Right ventricle myocardium superior (tissue), 1 donor: ENCODE data around the gene CCDC63. TPM values are rescaled to one million over a fixed set of nuclear protein-coding genes. Genes with fewer than 3 reads are reported as not detected.

Source experiments
- ATAC-seq: fragments of 200-7000 bp; cut with Tn5 transposase; one replicate; pipeline ENCODE4 v1.9.1; 2020; ENCODE audit warnings: mild to moderate bottlenecking; ENCODE audit not compliant: poor library complexity
- DNase-seq: peaks from one replicate; pipeline ENCODE4 v3.0.0-alpha.2; 2020
- intact Hi-C: fragments of 100-400 bp; cut with DNase I; formaldehyde crosslinking; loops from one replicate; pipeline ENCODE4 v1.11.2; 2022
- long read RNA-seq: library from polyadenylated mRNA; unstranded; transcript quantifications from one replicate; pipeline ENCODE4 v2.0.0, GENCODE V29; 2021
- total RNA-seq: library from RNA; stranded (reverse); fragmentation: NEBNext Ultra II Directional; extraction: Animal tissue kit (Norgen Biotek cat#: 25700); gene quantifications from one replicate; pipeline ENCODE4 v1.2.1, GENCODE V29; 2021
- donor health status: DM: no; HTN: yes; CAD: no; lungs with severe emphysema.

CCDC63 gene
- total RNA-seq, result not detected
- long read RNA-seq, result 0 reads

GRCh38 chr12:110846615-110847566, at the start of gene CCDC63:
CCDC63 (plus strand) TSS chr12:110846987; CDS start chr12:110852955, 5,968 bp downstream.
- ATAC-seq, result peak; percentile 60
- intact Hi-C loops, result no loop called here
- DNase-seq, result peak; percentile 75

- DNase-seq (no peak), ATAC-seq (no peak)
- intact Hi-C loops, result no loop called here
These were observed 48.3 kb upstream of the CCDC63 start for GRCh38 chr12:110798461-110798860.

- intact Hi-C loops, result no loop called here
- ATAC-seq (no peak), DNase-seq (no peak)
These were observed 44.3 kb upstream of the CCDC63 start for GRCh38 chr12:110802489-110802888.

GRCh38 chr12:110804406-110804805, 42.4 kb upstream of the CCDC63 start:
- intact Hi-C loops, result no loop called here
- no peak for DNase-seq
- ATAC-seq, result no peak

GRCh38 chr12:110807640-110808039, 39.1 kb upstream of the CCDC63 start:
- ATAC-seq, result no peak
- no peak for DNase-seq
- intact Hi-C loops, result no loop called here

DNA sequence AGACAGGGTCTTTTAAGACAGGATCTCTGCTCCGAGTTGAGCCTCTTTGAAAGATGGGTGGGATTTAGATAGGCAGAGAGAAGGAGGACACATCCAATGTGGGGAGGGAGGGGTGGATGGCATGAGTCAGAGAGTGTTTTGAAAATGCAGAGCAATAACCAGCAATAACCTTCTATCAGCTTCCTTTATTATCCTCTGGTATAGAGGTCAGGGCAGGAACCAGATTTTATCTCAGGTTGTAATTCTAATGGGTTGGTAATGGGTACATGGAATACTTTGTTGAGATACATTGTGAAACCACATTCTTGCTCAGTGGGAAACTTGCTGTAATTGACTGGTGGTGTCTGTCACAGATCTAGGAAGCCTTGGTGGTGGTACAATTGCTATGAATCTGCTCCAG, 37.6 kb upstream of the CCDC63 start:
- DNase-seq (no peak), ATAC-seq (no peak)
- intact Hi-C loops, result no loop called here

DNA sequence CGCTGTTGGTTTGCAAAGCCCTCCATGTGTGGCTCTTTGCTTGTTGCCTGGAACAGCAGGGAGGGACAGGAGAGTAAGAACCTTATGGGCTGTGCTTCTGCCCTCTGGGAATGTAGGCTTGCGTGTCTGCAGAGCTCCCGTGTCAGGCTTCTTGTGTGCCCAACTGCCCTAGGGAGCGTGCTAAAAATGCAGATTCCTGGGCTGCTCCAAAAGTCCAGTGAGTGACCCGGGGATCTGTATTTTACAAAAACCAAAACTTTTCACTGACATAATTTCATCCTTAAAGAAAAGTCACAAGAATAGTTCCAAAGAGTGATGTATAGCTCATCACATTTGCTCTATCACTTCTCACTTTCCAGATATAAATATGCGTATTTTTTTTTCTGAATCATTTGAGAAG, 34.8 kb upstream of the CCDC63 start:
- ATAC-seq (no peak), DNase-seq (no peak)
- intact Hi-C loops, result no loop called here

DNA sequence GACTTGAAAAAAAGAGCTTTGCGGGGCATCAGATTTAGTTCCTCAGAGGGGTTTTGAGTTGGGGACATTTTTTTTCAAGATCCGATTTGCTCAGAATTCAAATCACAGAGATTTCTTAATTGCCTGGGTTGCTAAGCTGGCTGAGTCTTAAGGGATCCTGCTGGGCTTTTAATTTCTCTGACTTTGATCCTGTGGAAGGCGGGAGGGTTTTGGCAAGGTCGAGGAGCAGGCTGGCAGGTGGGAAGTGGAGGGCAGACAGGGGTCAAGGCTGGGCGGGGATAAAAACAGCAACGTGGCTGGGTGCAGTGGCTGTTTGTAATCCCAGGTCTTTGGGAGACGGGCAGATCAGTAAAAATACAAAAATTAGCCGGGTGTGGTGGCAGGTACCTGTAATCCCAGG, 33.5 kb upstream of the CCDC63 start:
- intact Hi-C loops, result no loop called here

GRCh38 chr12:110813756-110814155, 33.0 kb upstream of the CCDC63 start:
- intact Hi-C loops, result no loop called here
- DNase-seq (no peak), ATAC-seq (no peak)

More for the DNA sequence above, 33.5 kb upstream of the CCDC63 start:
- ATAC-seq (no peak), DNase-seq (no peak)

GRCh38 chr12:110816248-110816647, 30.5 kb upstream of the CCDC63 start:
- intact Hi-C loops, result no loop called here

GRCh38 chr12:110816779-110817178, 30.0 kb upstream of the CCDC63 start:
- intact Hi-C loops, result no loop called here
- ATAC-seq (no peak), DNase-seq (no peak)

More at GRCh38 chr12:110816248-110816647, 30.5 kb upstream of the CCDC63 start:
- DNase-seq, result no peak
- ATAC-seq, result no peak

DNA sequence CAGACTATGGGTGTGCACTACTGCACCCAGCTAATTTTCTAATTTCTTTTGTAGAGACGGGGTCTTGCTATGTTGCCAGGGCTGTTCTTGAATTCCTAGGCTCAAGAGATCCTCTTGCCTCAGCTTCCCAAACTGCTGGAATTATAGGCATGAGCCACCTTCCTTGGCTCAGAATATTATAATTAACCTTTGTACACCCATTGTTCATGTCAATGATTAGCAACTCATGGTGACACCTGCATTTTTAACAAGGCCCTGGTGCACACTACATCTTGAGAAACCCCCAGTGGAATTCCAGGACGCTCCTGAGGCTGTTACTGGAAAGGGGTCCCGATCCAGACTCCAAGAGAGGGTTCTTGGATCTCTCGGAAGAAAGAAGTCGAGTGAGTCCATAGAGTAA, 28.3 kb upstream of the CCDC63 start:
- DNase-seq, result no peak
- intact Hi-C loops, result no loop called here
- no peak for ATAC-seq

GRCh38 chr12:110819150-110819549, 27.6 kb upstream of the CCDC63 start:
- DNase-seq (no peak), ATAC-seq (no peak)
- intact Hi-C loops, result no loop called here

DNA sequence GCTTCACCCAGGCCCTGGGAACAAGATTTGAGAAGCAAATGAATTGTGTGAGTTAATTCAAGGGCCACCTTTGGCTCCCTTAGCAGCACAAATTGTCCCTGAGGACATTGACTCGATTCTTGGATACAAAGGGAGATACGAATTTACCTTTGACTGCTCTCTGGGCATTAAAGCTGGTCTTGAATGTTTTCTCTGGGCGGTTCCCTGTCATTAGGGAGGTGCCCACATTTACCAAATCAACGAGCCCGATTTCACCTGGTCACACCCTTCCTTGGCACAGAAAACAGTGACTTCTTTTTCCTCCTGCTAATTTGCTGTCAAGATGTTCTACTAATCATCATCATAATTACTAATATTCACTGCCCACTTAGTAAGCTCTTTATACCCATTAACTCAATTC, 27.1 kb upstream of the CCDC63 start:
- intact Hi-C loops, result loop anchor here (10.0 kb wide), 1 partner anchor 215 kb away; no protein-coding TSS in a partner anchor
- ATAC-seq, result no peak

GRCh38 chr12:110821917-110822316, 24.9 kb upstream of the CCDC63 start:
- DNase-seq (no peak), ATAC-seq (no peak)
- intact Hi-C loops, result loop anchor here (10.0 kb wide), 1 partner anchor 217 kb away; no protein-coding TSS in a partner anchor

More for the DNA sequence above, 27.1 kb upstream of the CCDC63 start:
- no peak for DNase-seq

- no peak for ATAC-seq
- intact Hi-C loops, result loop anchor here (10.0 kb wide), 1 partner anchor 218 kb away; no protein-coding TSS in a partner anchor
- no peak for DNase-seq
These were observed 23.9 kb upstream of the CCDC63 start for GRCh38 chr12:110822821-110823415.

DNA sequence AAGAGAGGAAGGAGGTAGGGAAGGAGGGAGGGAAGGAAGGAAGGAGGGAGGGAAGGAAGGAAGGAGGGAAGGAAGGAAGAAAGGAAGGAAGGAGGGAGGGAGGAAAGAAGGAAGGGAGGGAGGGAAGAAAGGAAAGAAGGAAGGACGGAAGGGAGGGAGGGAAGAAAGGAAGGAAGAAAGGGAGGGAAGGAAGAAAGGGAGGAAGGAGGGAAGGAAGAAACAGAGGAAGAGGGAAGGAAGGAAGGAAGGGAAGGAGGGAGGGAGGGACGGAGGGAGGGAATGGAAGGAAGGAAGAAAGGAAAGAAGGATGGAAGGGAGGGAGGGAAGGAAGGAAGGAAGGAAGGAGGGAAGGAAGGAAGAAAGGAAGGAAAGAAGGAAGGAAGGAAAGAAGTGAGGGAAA, 22.4 kb upstream of the CCDC63 start:
- intact Hi-C loops, result loop anchor here (10.0 kb wide), 1 partner anchor 220 kb away; no protein-coding TSS in a partner anchor
- ATAC-seq, result no peak
- no peak for DNase-seq

- ATAC-seq, result no peak
- DNase-seq, result no peak
- intact Hi-C loops, result loop anchor here (10.0 kb wide), 1 partner anchor 221 kb away; no protein-coding TSS in a partner anchor
These were observed 21.3 kb upstream of the CCDC63 start for GRCh38 chr12:110825530-110825929.

GRCh38 chr12:110826592-110827200, 20.1 kb upstream of the CCDC63 start:
- ATAC-seq, result peak; percentile 96
- DNase-seq, result peak; percentile 93
- intact Hi-C loops, result loop anchor here (10.0 kb wide), 1 partner anchor 222 kb away; no protein-coding TSS in a partner anchor
